ENCODE data around the gene RESP18. TPM values are rescaled to one million over a fixed set of nuclear protein-coding genes. Genes with fewer than 3 reads are reported as not detected.

The RESP18 gene
- polyA plus RNA-seq, 1 donor from 2014 or later, result not detected

DNA sequence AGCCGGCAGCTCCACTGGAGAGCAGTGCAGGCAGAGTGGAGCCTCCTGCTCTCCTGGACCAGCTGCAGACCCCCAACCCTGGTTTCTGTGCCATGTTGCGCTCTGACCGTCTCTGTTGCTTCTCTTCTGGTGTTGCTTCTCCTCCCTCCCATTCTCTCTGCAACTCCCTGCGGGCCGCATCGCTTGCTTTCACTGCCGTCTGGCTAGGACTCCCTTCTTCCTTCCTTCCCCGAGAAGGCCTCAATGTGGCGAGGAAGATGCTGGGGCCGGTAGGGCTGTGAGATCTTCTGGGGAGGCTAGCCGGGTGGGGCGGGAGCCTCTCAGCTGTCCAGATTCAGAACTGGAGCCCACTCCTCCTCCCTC lies 47.2 kb downstream of the RESP18 start:
- H3K9me3 ChIP-seq (ENCODE audit: low read length), result no peaks in the 10 kb centered on the region
- H3K9ac ChIP-seq (ENCODE audit: low read length), result no peak overlapping the region
- H3K27me3 ChIP-seq (ENCODE audit: insufficient read depth, low read depth, low read length), result no peaks in the 10 kb centered on the region
- no peaks in the 10 kb centered on the region for H3K9me2 ChIP-seq (ENCODE audit: insufficient read depth, low read length)
- H3K36me3 ChIP-seq (ENCODE audit: insufficient read depth, low read length), result no peaks in the 10 kb centered on the region
- H2AFZ ChIP-seq (ENCODE audit: low read depth, low read length), result no peak overlapping the region
- no peaks in the 10 kb centered on the region for H3K79me2 ChIP-seq (replicated peaks; ENCODE audit: insufficient read depth, low read length)
- H3K27ac ChIP-seq (ENCODE audit: low read length), result no peak overlapping the region
- TF ChIP-seq, protein P1, sequence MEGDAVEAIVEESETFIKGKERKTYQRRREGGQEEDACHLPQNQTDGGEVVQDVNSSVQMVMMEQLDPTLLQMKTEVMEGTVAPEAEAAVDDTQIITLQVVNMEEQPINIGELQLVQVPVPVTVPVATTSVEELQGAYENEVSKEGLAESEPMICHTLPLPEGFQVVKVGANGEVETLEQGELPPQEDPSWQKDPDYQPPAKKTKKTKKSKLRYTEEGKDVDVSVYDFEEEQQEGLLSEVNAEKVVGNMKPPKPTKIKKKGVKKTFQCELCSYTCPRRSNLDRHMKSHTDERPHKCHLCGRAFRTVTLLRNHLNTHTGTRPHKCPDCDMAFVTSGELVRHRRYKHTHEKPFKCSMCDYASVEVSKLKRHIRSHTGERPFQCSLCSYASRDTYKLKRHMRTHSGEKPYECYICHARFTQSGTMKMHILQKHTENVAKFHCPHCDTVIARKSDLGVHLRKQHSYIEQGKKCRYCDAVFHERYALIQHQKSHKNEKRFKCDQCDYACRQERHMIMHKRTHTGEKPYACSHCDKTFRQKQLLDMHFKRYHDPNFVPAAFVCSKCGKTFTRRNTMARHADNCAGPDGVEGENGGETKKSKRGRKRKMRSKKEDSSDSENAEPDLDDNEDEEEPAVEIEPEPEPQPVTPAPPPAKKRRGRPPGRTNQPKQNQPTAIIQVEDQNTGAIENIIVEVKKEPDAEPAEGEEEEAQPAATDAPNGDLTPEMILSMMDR (IDR thresholded peaks at IDR 0.05; ENCODE audit: poor library complexity, severe bottlenecking), result no peak
- no peak for TF ChIP-seq EP300 (conservative IDR thresholded peaks at IDR 0.05; ENCODE audit: poor library complexity, severe bottlenecking)
- TF ChIP-seq RAD21 (conservative IDR thresholded peaks at IDR 0.05), result no peak
- no peak for TF ChIP-seq MXI1 (conservative IDR thresholded peaks at IDR 0.05; ENCODE audit: poor library complexity, severe bottlenecking)
- TF ChIP-seq REST (IDR thresholded peaks at IDR 0.05; ENCODE audit: borderline replicate concordance), result no peak
- no peak for TF ChIP-seq TAF1 (IDR thresholded peaks at IDR 0.05; ENCODE audit: low read depth)
- peak; percentile 9 for TF ChIP-seq POLR2AphosphoS5 (IDR thresholded peaks at IDR 0.05)
- TF ChIP-seq SMC3 (conservative IDR thresholded peaks at IDR 0.05; ENCODE audit: poor library complexity), result no peak
- no peak for TF ChIP-seq EZH2 (IDR thresholded peaks at IDR 0.05; ENCODE audit: borderline replicate concordance, insufficient read depth, low read length, poor library complexity, severe bottlenecking)
- H3K4me3 ChIP-seq (ENCODE audit: low read length), result no peak overlapping the region
- H3F3A ChIP-seq (ENCODE audit: insufficient read depth, low read length, poor library complexity, severe bottlenecking), result no peaks in the 10 kb centered on the region
- no peak overlapping the region for H3K4me2 ChIP-seq (ENCODE audit: low read length)
- no peaks in the 10 kb centered on the region for H4K20me1 ChIP-seq (ENCODE audit: insufficient read depth)

GRCh38 chr2:219284501-219285372 lies 47.8 kb downstream of the RESP18 start:
- no peak overlapping the region for H3K27ac ChIP-seq (ENCODE audit: low read length)
- no peak for TF ChIP-seq TAF1 (IDR thresholded peaks at IDR 0.05; ENCODE audit: low read depth)
- no peak for TF ChIP-seq EZH2 (IDR thresholded peaks at IDR 0.05; ENCODE audit: borderline replicate concordance, insufficient read depth, low read length, poor library complexity, severe bottlenecking)
- TF ChIP-seq REST (IDR thresholded peaks at IDR 0.05; ENCODE audit: borderline replicate concordance), result no peak
- no peak for TF ChIP-seq SMC3 (conservative IDR thresholded peaks at IDR 0.05; ENCODE audit: poor library complexity)
- TF ChIP-seq RAD21 (conservative IDR thresholded peaks at IDR 0.05), result no peak
- TF ChIP-seq POLR2AphosphoS5 (IDR thresholded peaks at IDR 0.05), result no peak
- no peak for TF ChIP-seq MXI1 (conservative IDR thresholded peaks at IDR 0.05; ENCODE audit: poor library complexity, severe bottlenecking)
- no peak for TF ChIP-seq EP300 (conservative IDR thresholded peaks at IDR 0.05; ENCODE audit: poor library complexity, severe bottlenecking)
- TF ChIP-seq, protein P1 (IDR thresholded peaks at IDR 0.05; ENCODE audit: poor library complexity, severe bottlenecking), result no peak
- no peaks in the 10 kb centered on the region for H3K36me3 ChIP-seq (ENCODE audit: insufficient read depth, low read length)
- no peak overlapping the region for H2AFZ ChIP-seq (ENCODE audit: low read depth, low read length)
- no peaks in the 10 kb centered on the region for H3K27me3 ChIP-seq (ENCODE audit: insufficient read depth, low read depth, low read length)
- H3K9me3 ChIP-seq (ENCODE audit: low read length), result no peaks in the 10 kb centered on the region
- H3K4me2 ChIP-seq (ENCODE audit: low read length), result no peak overlapping the region
- no peaks in the 10 kb centered on the region for H3F3A ChIP-seq (ENCODE audit: insufficient read depth, low read length, poor library complexity, severe bottlenecking)
- no peaks in the 10 kb centered on the region for H3K9me2 ChIP-seq (ENCODE audit: insufficient read depth, low read length)
- no peaks in the 10 kb centered on the region for H3K79me2 ChIP-seq (replicated peaks; ENCODE audit: insufficient read depth, low read length)
- no peaks in the 10 kb centered on the region for H4K20me1 ChIP-seq (ENCODE audit: insufficient read depth)
- H3K4me3 ChIP-seq (ENCODE audit: low read length), result no peak overlapping the region
- no peak overlapping the region for H3K9ac ChIP-seq (ENCODE audit: low read length)
